PC-9 (cell line): ENCODE results near the gene AGO4.

Experiments used
- CTCF ChIP-seq: fragments of 200-600 bp; sonication (generic); conservative IDR thresholded peaks from 2 replicates; pipeline ENCODE4 v1.6.1; 2017; ENCODE audit warnings: mixed run types, antibody characterized with exemption, mild to moderate bottlenecking, moderate library complexity
- EZH2 ChIP-seq: fragments of 200-600 bp; sonication (generic); IDR thresholded peaks from 2 replicates; pipeline ENCODE4 v1.8.0; 2017; ENCODE audit warnings: antibody characterized with exemption, low read depth

DNA sequence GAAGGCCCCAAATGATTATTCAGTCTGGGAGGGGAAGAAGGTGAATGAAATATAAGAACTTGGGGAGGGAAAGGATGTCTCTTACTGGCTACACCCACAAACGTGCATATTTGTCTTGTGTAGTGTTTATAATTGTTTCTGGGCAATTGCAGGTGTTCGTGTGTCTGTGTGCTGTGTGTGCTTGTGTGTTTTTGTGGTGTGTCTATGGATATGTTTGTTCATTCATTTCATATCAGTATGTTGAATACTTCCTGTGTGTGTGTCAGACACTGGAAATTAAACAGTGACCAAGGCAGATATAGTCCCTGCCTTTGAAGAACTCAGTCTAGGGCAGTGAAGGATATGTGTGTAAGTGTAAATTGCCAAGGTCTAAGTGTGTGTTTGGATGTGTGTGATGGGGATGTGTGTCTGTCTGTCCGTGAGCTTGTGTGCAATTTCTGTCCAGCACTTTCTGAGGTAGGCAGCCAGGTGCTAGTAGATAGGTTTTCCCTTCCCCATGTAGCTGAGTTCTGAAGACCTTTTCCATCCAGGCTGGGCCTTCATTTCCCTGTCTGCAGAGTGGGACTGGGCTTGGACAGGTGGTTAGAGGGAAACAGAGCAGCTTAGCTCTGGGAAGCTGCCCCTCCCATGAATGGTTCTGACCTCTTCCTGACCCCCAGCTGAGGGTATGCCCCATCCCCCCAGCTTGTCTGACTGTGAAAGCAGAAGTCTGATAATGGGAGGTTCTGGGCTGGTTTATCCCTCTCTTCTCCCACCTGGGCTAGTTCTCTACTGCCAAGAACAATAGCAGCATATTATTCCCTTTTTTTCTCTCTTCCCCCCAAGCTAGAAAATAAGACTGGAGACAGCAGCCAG is 79.0 kb downstream of the AGO4 start:
- TF ChIP-seq CTCF (no peak), EZH2 (no peak)
